IPS-NIHi7 (cell line): ENCODE results near the gene TMEM14C.

ENCODE experiments used
- DNase-seq: peaks from one replicate; pipeline ENCODE4 v3.0.0; 2012; ENCODE audit warnings: mixed read lengths; ENCODE audit errors: extremely low spot score

The TMEM14C gene

GRCh38 chr6:10759884-10760329, 37.0 kb downstream of the TMEM14C start:
- DNase-seq: no peak

- no peak for DNase-seq
Observed at GRCh38 chr6:10763006-10763405, 40.1 kb downstream of the TMEM14C start.

- DNase-seq: no peak
Observed at GRCh38 chr6:10769419-10769818, 46.5 kb downstream of the TMEM14C start.

DNA sequence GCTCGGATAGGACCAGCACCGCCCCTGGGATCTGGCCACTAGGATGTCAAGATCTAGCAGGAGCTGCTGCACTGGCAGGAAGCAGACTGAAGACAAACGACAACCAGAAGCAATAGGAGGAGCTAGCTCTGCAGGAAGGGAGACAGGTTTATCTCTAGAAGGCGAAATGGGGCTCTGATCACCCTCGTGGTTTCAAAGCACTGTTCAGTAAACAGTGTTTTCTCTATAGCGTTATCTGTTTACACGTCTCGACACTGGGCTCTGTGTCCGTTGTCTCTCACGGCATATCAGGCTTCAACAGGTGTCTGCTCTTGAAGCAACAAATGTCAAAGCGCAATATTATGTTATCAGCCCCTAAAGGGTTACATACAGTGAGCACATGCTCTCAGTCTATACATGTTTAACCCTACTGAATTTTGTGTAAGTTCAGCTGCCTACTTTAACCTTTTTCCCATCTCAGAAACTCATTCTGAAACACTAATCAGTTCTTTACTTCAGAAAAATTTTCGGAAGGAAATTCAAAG, 48.6 kb downstream of the TMEM14C start:
- no peak for DNase-seq

DNA sequence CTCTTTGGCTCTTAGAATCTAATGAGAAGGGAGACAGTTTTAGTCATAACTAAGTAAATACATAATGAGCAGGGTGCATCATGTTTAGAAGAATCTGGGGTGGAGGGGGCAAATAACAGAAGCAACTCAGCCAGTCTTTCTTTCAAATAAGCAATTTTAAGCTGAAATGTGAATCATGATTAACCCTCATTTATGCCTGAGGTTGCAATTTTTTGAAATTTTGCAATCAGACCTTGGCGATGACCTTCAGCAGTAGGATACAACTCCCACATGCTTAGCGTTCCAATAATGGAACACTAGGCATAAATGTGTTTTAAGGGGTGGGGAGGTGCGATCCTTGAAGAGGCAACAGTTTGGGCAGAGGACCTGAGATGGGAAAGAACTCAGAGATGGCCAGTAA, 55.4 kb downstream of the TMEM14C start:
- DNase-seq: no peak

- no peak for DNase-seq
Observed at GRCh38 chr6:10779076-10779475, 56.2 kb downstream of the TMEM14C start.
